ELF-1 (cell line): ENCODE data around the gene NPC1.

Experiments
- DNase-seq: peaks from one replicate; pipeline ENCODE4 v3.0.0-alpha.2; 2016; ENCODE audit warnings: low read depth, low spot score

The NPC1 gene

GRCh38 chr18:23487738-23488570 lies 98.4 kb downstream of the NPC1 start:
- DNase-seq = no peak

GRCh38 chr18:23485386-23485785 lies 100.9 kb downstream of the NPC1 start:
- DNase-seq = no peak

GRCh38 chr18:23484561-23485182 lies 101.6 kb downstream of the NPC1 start:
- no peak for DNase-seq
